GM04504 (cell line): ENCODE measurements around the gene NTRK3.
A peak's percentile ranks its signal among the peaks of the same experiment; 100 is the strongest.
"Not testable (repeated sequence)": the region's sequence is repeated elsewhere in the genome, so short reads cannot be mapped to it uniquely, and the experiment has no call there.

ENCODE experiments used
- DNase-seq: peaks from one replicate; pipeline ENCODE4 v3.0.0-alpha.2; 2012; ENCODE audit warnings: low read depth

NTRK3 gene

GRCh38 chr15:88073391-88073691, 183.2 kb downstream of the NTRK3 start:
- DNase-seq, result no peak

DNA sequence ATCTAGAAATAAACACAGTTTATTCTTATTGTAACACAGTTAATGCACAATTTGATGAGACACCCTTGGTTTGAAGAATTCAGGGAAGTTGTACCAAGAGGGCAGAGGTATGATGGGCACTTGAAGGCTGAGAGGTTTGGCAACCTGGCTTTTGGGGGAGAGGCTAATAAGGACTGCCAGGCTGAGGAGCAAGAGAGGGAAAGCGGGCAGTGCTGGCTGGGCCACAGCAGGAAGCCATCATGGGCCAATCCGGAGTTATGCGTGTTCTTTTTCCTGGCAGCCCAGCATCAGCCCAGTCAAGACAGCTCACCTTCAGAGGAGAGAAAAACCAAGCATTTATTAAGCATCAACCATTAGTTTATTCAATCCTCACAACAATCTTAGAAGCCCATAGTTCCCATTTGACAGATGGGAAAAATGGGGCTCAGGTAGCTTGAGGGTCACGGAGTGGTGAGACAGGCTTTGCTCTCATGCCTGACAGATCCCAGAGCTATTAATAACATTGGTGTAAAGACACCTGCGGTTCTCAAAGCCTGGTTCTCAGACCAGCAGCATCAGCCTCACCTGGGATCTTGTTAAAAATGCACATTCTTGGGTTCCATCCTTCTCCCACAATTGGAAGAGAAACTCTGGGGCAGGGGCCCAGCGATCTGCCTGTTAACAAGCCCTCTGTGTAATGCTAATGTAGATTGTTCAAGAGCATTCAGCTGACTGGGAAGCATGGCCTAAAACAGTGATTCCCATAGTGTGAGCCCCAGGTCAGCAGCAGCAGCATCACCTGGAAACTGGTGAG, 183.7 kb downstream of the NTRK3 start:
- no peak for DNase-seq

DNA sequence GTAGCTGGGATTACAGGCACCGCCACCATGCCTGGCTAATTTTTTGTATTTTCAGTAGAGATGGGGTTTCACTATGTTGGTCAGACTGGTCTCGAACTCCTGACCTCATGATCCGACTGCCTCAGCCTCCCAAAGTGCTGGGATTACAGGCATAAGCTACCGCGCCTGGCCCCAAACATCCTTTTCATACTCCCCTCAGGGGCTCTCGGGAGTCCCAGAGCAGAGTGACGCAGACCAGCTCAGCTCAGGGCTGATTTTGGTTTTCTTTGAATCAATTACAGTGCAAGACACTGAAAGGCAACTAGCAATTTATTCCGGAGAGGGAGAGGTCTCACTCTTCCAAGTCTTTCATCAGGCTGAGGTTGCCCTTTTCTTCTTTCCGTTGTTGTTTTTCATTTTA, 184.4 kb downstream of the NTRK3 start:
- not testable (repeated sequence) for DNase-seq

- DNase-seq, result no peak
Observed at GRCh38 chr15:88071141-88071540, 185.4 kb downstream of the NTRK3 start.

GRCh38 chr15:88069561-88069960, 187.0 kb downstream of the NTRK3 start:
- no peak for DNase-seq

DNA sequence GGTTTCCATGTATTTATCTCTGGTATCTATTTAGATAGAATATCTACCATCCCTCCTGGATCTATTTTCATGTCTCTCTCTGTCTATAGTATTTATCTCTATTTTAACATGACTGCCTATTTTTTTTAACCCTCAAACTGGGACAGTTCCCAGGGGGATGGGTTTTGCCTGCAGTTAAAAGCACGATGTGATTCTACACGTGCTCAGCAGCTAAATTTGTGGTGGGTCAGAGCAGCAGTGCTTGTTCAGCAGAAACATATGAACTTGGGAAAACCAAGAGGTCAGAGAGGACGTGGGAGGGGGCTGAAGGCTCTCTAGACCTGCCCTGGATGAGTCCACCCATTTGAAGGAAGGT, 189.2 kb downstream of the NTRK3 start:
- DNase-seq, result no peak

DNA sequence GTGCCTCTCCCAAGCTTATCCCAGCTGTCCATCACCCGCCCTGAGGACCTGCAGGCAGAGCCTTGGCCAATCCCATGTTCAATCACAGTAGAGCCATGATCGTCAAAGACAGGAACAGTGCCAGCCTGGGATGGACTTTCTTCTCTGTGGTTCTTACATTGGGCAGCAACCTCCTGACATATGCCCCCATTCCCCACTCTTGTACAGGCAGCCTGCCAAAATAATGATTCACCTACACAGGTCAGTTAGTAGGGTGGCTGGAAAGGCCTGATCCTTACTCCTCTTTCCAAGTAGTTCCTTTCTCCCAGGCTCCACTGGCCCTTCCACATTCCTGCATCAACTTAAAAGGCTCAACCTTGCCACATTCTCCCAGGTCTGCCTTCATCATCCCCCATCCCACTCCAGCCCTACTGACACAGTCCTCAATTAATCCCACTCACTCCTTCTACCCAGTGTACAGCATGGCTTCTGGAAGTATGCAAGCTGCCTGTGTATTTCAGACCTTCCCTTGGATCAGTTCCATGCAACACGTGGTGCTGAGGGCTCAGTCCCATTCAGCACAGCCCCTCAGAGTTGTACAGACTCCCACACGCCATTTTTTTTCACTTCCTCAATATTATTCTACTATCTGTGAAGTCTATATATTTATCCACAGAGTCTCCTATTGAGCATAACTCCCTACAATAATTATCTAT, 189.8 kb downstream of the NTRK3 start:
- DNase-seq, result no peak

DNA sequence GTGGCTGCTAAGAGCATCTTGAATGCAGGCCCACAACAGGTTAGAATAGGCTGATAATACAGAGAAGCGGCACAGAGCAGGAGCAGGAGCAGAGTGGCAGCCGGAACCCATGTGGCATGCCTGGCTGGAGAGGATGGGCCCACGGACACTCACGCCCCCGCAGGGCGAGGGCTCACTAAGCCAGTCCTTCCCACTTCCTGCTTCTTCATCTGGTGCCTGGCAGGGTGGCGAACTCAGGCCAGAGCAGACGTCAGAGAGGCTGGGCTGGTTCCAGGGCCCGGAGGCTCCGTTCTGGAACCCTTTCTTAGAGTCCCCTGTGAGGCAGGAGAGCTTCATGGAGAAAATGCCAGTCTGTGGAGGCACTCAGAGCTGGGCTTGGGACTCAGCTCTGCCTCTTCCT, 195.1 kb downstream of the NTRK3 start:
- DNase-seq, result no peak

GRCh38 chr15:88060383-88060782, 196.2 kb downstream of the NTRK3 start:
- DNase-seq, result no peak

- no peak for DNase-seq
Observed at GRCh38 chr15:88057836-88058235, 198.7 kb downstream of the NTRK3 start.

- DNase-seq, result no peak
Observed at GRCh38 chr15:88049506-88049905, 207.0 kb downstream of the NTRK3 start.

DNA sequence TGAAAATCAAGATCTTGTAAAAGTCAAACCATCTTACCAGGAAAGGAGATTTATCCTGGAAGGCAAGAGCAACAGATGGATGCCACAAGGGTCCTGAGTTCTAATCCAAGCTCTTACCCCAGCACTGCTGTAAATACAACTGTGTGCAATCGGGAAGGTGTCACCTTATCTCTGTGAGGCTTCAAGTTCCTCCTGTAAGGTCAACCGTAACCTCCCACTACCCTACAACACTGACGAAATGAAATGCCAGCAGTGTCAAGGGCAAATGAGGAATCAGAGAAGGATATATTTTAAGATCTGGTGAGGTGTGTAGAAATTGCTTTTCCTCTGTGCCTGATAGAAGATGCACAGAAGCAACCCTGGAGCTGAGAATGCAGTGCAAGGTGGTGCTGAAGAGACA, 207.8 kb downstream of the NTRK3 start:
- no peak for DNase-seq

- no peak for DNase-seq
Observed at GRCh38 chr15:88048237-88048636, 208.3 kb downstream of the NTRK3 start.

DNA sequence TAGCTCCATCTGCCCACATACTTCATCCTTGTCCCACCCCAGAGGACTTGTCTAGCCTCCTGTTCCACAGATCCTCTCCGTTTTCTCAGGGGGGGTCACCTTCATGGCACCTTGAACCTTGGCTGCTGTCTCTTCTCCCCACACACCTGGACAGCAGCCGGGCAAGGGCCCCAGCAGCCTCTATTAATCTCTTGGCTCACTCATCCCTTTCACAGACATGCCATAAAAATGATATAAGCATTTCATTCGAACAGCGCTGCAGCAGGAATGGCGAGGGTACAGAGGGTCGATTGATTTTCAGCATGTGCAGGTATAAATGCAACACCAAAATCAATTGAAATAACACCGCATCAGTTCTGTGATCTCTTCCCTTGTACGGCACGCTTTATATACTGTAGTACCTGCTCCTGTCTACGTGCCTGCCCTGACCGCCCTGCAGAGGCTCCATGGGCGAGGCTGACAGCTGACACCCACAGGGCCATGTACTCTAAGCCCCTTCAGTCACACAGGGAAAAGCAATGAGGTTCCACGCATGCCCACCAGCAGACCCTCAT, 209.9 kb downstream of the NTRK3 start:
- no peak for DNase-seq

DNA sequence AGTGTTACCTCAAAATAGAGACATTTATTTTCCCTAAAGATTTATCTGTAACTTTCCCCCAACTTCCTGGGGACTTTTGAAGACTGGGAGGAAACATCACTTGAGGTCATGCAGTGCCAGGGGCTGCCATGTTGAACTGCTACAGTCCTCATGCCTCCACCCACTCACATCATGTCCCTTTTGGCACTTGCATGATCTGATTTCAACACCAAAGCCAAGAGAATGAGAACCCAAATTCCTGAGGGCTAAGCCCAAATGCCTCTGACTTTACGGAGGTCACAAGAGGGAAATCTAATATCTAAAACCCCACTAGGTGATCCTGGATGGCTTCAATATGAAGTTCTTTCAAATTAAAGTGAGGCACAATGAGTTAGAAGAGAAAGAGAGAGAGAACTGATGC, 213.1 kb downstream of the NTRK3 start:
- DNase-seq, result no peak

GRCh38 chr15:88042047-88042446, 214.5 kb downstream of the NTRK3 start:
- DNase-seq, result no peak

GRCh38 chr15:88040516-88040915, 216.0 kb downstream of the NTRK3 start:
- DNase-seq, result no peak

DNA sequence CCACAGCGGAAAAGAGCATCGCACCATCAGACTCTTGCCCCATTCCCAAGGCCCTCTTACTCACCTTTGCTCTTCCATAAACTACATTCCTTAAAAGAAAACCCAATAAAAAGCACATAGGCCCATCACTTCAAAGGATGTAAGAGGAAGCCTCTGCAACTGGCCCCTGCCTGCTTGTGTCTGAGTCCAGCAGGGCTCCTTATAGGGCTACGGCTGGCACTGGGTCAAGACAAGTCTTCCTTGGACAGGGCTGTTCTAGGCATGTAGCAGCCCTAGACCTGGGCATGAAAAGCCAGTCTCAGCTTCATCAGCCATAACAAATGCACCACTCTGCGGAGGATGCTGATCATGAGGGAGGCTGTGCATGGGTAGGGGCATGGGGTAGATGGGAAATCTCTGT, 218.3 kb downstream of the NTRK3 start:
- no peak for DNase-seq

DNA sequence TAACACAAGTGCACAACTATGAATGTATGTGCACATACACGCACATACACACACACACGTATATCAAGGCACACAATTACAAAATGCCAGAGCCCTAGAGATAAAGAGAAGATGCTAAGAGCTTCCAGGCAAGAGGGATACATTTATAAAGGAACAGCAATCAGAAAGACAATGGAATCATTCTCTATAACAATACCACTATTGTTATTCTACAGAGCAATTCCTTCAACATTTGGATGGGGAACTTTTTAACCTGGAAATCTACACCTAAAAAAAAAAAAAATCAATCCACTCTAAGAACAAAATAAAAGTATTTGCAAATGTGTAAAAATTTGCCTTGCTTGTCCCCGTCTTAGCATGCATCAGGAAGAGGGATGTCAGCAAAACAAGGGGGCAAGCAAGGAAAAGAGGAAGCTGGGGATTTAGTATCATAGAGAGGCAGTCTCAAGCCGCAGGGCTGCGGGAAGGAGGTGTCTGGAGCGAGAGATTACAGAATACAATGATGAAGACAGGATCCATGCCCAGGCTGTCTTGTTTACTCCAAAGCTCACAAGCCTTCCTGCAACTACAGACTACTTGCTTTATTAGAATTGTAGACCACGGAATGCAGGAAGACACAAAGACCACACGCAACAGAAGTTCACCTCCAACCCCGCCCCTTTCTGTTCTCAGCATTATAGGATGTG, 220.2 kb downstream of the NTRK3 start:
- no peak for DNase-seq

GRCh38 chr15:88035381-88035780, 221.2 kb downstream of the NTRK3 start:
- no peak for DNase-seq

GRCh38 chr15:88033421-88033820, 223.1 kb downstream of the NTRK3 start:
- not testable (repeated sequence) for DNase-seq

DNA sequence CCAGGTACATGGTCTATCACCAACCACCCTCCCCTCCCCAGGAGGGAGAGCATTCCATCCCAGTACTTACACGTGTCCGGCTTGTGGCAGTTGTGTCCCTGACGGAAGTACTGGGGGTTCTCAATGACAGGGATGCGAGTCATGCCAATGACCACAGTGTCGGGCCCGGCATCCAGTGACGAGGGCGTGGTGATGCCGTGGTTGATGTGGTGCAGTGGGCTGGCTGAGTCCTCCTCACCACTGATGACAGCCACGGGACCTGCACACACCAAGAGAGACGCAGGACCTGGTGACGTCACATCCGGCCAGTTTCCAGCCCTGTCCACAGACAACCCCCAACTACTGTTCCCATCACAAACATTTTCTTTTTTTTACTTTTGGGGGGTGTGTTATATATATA, 223.8 kb downstream of the NTRK3 start:
- DNase-seq, result peak; percentile 34

DNA sequence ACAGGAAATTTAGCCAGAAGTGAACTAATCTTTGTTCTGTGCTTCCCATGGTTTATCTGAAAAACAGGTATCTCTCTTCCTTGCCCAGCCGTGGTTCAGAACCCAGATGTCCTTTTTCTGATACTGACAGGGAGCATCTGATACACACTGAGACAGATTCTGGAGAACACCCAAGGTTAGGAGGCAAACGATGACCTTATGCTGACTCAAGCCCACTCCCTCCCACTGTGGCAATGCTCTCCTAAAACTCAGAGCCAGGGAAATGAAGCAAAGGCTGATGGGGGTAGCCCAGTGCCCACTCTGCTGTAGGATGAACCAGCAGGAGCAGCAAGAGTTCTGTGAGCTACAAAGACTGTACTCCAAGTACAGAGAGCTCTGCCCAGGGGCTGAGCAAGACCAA, 225.1 kb downstream of the NTRK3 start:
- DNase-seq, result no peak
